HFFc6 (cell line): ENCODE measurements around the gene QSOX1. TPM values are rescaled to one million over a fixed set of nuclear protein-coding genes. Genes with fewer than 3 reads are reported as not detected.
"Not testable (repeated sequence)": the region's sequence is repeated elsewhere in the genome, so short reads cannot be mapped to it uniquely, and the experiment has no call there.

Experiments used
- DNase-seq: peaks from one replicate; pipeline ENCODE4 v3.0.0-alpha.2; 2018
- H3K27ac Mint-ChIP-seq: 2 replicates; pipeline ENCODE4 v1.8.0; 2020; ENCODE audit warnings: mild to moderate bottlenecking, mixed read lengths
- H3K27me3 Mint-ChIP-seq: 2 replicates; pipeline ENCODE4 v1.8.0; 2021; ENCODE audit warnings: mild to moderate bottlenecking, moderate library complexity, mixed read lengths; ENCODE audit not compliant: insufficient read depth
- H3K36me3 Mint-ChIP-seq: 2 replicates; pipeline ENCODE4 v1.8.0; 2021; ENCODE audit warnings: low read depth, mixed read lengths
- H3K4me1 Mint-ChIP-seq: 2 replicates; pipeline ENCODE4 v1.8.0; 2020; ENCODE audit warnings: low read depth, mixed read lengths
- H3K4me3 Mint-ChIP-seq: 2 replicates; pipeline ENCODE4 v1.8.0; 2020; ENCODE audit warnings: mild to moderate bottlenecking, moderate library complexity, mixed read lengths
- H3K9me3 Mint-ChIP-seq: 2 replicates; pipeline ENCODE4 v1.8.0; 2020; ENCODE audit warnings: mild to moderate bottlenecking, mixed read lengths
- CTCF ChIP-seq: fragments of 200-600 bp; sonication (generic); IDR thresholded peaks from 2 replicates; pipeline ENCODE4 v1.5.0; 2021; ENCODE audit warnings: antibody characterized with exemption, mild to moderate bottlenecking
- total RNA-seq, 6 experiments: library from RNA; stranded (reverse); fragmentation: NEBNext Ultra II Directional; extraction: Animal tissue kit (Norgen Biotek cat#: 25700); gene quantifications; 2 replicates in 1 of 6; 3 replicates in 5 of 6; pipeline ENCODE4 v1.2.3, GENCODE V29; 2021

QSOX1 gene
- total RNA-seq, 6 experiments from 2014 or later: 321 to 467 (median 352) TPM

DNA sequence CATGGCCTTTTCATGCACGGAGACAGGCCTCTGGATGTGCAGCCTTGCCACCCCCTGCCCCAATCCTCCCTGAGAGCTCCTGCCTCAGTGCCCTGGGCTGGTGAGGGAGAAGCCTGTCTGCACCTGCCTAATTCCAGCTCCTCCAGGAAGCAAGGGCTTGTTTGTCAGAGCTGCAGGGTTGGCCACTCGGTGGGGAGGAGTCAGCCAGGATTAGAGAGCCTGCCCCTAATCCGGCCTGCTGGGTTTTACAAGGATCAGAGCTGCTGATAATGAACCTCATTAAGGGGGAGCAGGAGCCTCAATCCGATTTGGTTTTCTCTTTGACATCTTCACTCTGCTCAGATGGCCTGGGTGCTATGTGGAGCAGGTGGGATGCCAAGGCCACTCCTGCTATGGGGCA lies 43.5 kb downstream of the QSOX1 start:
- Mint-ChIP-seq H3K27me3 (peaks cover 3% of the 10 kb centered on the region), H3K4me1 (no peaks in the 10 kb centered on the region), H3K36me3 (no peaks in the 10 kb centered on the region), H3K4me3 (no peak overlapping the region), H3K9me3 (no peaks in the 10 kb centered on the region), H3K27ac (no peak overlapping the region)
- no peak for DNase-seq
- TF ChIP-seq CTCF: no peak

DNA sequence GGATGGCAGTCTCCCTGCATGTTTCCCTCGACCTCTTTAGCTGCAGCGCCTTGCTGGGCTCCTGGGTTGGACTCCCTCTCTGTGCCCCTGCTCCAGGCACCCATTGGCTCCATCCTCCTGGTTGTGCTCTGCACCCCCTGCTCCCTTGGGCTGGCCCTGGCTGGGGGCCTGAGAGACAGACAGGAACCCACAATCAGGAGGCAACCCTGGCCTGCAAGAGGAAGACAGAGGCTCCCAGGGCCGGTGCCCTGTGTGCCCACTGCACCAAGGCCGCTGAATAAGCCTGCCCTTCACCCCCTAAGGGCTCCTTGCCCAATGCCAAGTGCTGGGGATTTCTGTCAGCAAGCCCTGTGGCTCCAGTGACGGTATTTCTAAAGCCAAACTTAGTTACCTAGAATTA lies 43.9 kb downstream of the QSOX1 start:
- Mint-ChIP-seq H3K4me3 (no peak overlapping the region), H3K27me3 (peaks cover 3% of the 10 kb centered on the region), H3K36me3 (no peaks in the 10 kb centered on the region), H3K9me3 (no peaks in the 10 kb centered on the region), H3K4me1 (no peaks in the 10 kb centered on the region), H3K27ac (no peak overlapping the region)
- TF ChIP-seq CTCF: no peak
- no peak for DNase-seq

DNA sequence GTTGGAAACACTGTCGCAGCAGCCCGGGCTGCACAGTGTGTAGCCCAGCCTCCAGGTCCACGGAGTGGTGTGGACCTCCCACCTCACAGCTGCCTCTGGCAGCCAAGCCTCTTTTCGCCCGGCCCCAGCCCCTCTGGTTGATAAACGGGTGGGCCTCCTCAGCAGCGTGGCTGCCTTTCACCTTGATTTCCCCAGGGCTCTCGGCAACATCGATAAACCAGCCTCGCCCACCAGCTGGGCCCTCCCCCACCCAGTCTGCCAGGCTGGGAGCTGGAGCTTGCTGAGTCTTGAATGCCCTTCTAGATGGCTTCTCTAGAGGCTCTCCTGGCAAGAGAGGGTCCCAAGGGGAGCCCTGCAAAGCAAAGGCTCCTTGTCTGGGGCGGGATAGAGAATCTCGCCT lies 44.3 kb downstream of the QSOX1 start:
- no peak overlapping the region for H3K27ac Mint-ChIP-seq
- no peaks in the 10 kb centered on the region for H3K9me3 Mint-ChIP-seq
- H3K27me3 Mint-ChIP-seq: peaks cover 3% of the 10 kb centered on the region
- DNase-seq: no peak
- no peak overlapping the region for H3K4me3 Mint-ChIP-seq
- no peaks in the 10 kb centered on the region for H3K4me1 Mint-ChIP-seq
- H3K36me3 Mint-ChIP-seq: no peaks in the 10 kb centered on the region
- no peak for TF ChIP-seq CTCF

- no peak for DNase-seq
- H3K27me3 Mint-ChIP-seq: peaks cover 3% of the 10 kb centered on the region
- no peak overlapping the region for H3K4me3 Mint-ChIP-seq
- no peaks in the 10 kb centered on the region for H3K9me3 Mint-ChIP-seq
- no peak overlapping the region for H3K27ac Mint-ChIP-seq
- H3K4me1 Mint-ChIP-seq: no peaks in the 10 kb centered on the region
- no peak for TF ChIP-seq CTCF
- H3K36me3 Mint-ChIP-seq: no peaks in the 10 kb centered on the region
These were observed 47.0 kb downstream of the QSOX1 start for GRCh38 chr1:180201451-180202200.

DNA sequence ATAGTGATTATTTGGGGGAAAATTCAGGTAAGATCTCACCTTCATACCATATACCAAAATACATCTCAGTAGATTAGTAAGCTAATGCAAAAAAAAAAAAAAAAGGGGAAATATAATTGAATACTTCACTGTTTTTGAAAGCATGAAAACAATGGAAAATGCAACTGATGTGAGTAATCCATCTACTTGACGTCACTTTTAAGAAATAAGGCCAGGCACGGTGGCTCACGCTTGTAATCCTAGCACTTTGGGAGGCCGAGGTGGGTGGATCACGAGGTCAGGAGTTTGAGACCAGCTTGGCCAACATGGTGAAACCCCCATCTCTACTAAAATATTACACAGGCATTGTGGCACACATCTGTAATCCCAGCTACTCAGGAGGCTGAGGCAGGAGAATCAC lies 47.9 kb downstream of the QSOX1 start:
- not testable (repeated sequence) for H3K4me3 Mint-ChIP-seq, H3K27ac Mint-ChIP-seq

GRCh38 chr1:180204231-180204630 lies 49.6 kb downstream of the QSOX1 start:
- Mint-ChIP-seq H3K36me3 (no peaks in the 10 kb centered on the region), H3K4me1 (no peaks in the 10 kb centered on the region), H3K9me3 (no peaks in the 10 kb centered on the region), H3K27me3 (peaks cover 3% of the 10 kb centered on the region), H3K4me3 (no peak overlapping the region), H3K27ac (no peak overlapping the region)
- no peak for DNase-seq
- TF ChIP-seq CTCF: no peak

More for the DNA sequence above, 47.9 kb downstream of the QSOX1 start:
- not testable (repeated sequence) for DNase-seq, H3K27me3 Mint-ChIP-seq, H3K9me3 Mint-ChIP-seq, H3K36me3 Mint-ChIP-seq, H3K4me1 Mint-ChIP-seq
